Neural progenitor cell (in vitro differentiated cells): ENCODE data around the gene KLF6.

Experiments used
- CTCF ChIP-seq: fragments of 200-600 bp; sonication (generic); IDR thresholded peaks from 2 replicates; pipeline ENCODE4 v1.5.1; 2017; ENCODE audit warnings: antibody characterized with exemption, mild to moderate bottlenecking
- EZH2 ChIP-seq: fragments of 200-600 bp; sonication (generic); IDR thresholded peaks from 2 replicates; pipeline ENCODE4 v1.6.1; 2017; ENCODE audit warnings: antibody characterized with exemption, mild to moderate bottlenecking, moderate library complexity
- EZH2phosphoT487 ChIP-seq: fragments of 200-600 bp; sonication (generic); IDR thresholded peaks from 2 replicates; pipeline ENCODE4 v1.6.1; 2017; ENCODE audit warnings: antibody characterized with exemption

GRCh38 chr10:3781468-3782145, 3.4 kb downstream of the KLF6 start:
- no peak for TF ChIP-seq CTCF
- TF ChIP-seq EZH2, result no peak
- TF ChIP-seq EZH2phosphoT487, result no peak
